ENCODE measurements around the gene UHRF1.

GRCh38 chr19:4966591-4966990, 57.3 kb downstream of the UHRF1 start:
- TF ChIP-seq CTCF (IDR thresholded peaks at IDR 0.05; ENCODE audit: low read depth, low read length, missing input control) (no peak), REST (IDR thresholded peaks at IDR 0.05) (no peak), ZBTB33 (IDR thresholded peaks at IDR 0.05) (no peak), RXRA (IDR thresholded peaks at IDR 0.05) (no peak), RAD21 (IDR thresholded peaks at IDR 0.05) (no peak), SP1 (IDR thresholded peaks at IDR 0.05) (no peak), TAF1 (conservative IDR thresholded peaks at IDR 0.05) (no peak), YY1 (IDR thresholded peaks at IDR 0.05) (no peak), NR2F2 (IDR thresholded peaks at IDR 0.05) (no peak), MAX (IDR thresholded peaks at IDR 0.05) (no peak)
